Keratinocyte (primary cell): ENCODE measurements around the gene CYP26C1. TPM values are rescaled to one million over a fixed set of nuclear protein-coding genes. Genes with fewer than 3 reads are reported as not detected.

ENCODE experiments used
- DNase-seq: peaks from one replicate; pipeline ENCODE4 v3.0.0-alpha.2; 2011; ENCODE audit warnings: low read depth, missing footprints, low spot score
- FAIRE-seq: peaks from 2 replicates; lab custom pipeline; 2011; peaks lifted over from hg19 to GRCh38; lab: Jason Lieb, UNC
- H2AFZ ChIP-seq: 2 replicates; pipeline ENCODE4 v1.6.0; 2012; ENCODE audit warnings: low read length, control low read depth, inconsistent platforms; ENCODE audit not compliant: control insufficient read depth
- H3K27ac ChIP-seq: 2 replicates; pipeline ENCODE4 v1.5.1; 2011; ENCODE audit warnings: low read length; ENCODE audit not compliant: control insufficient read depth, insufficient read depth
- H3K27me3 ChIP-seq: 3 replicates; pipeline ENCODE4 v1.6.0; 2011; ENCODE audit warnings: low read length; ENCODE audit not compliant: control insufficient read depth, insufficient read depth; ENCODE audit errors: extremely low read depth
- H3K36me3 ChIP-seq, 2 experiments: 2 replicates in 1 of 2; 3 replicates in 1 of 2; pipeline ENCODE4 v1.5.1; 2011; ENCODE audit warnings: low read length in 2 of 2, mild to moderate bottlenecking in 1 of 2; ENCODE audit not compliant: control insufficient read depth in 2 of 2, insufficient read depth in 2 of 2; ENCODE audit errors: extremely low read depth in 1 of 2
- H3K4me1 ChIP-seq: 3 replicates; pipeline ENCODE4 v1.5.1; 2011; ENCODE audit warnings: low read length; ENCODE audit not compliant: control insufficient read depth, insufficient read depth; ENCODE audit errors: extremely low read depth
- H3K4me2 ChIP-seq: 3 replicates; pipeline ENCODE4 v1.6.0; 2011; ENCODE audit warnings: low read depth, low read length; ENCODE audit not compliant: control insufficient read depth, insufficient read depth; ENCODE audit errors: extremely low read depth
- H3K4me3 ChIP-seq, 3 experiments: fragments of 200-600 bp in 1 of 3; sonication (generic) in 1 of 3; 2 replicates in 2 of 3; 3 replicates in 1 of 3; pipeline ENCODE4 v1.5.1; 2011 to 2016; ENCODE audit warnings: low read length in 3 of 3, mild to moderate bottlenecking in 3 of 3, control low read depth in 2 of 3, inconsistent platforms in 1 of 3, low read depth in 1 of 3, mixed read lengths in 1 of 3, mixed run types in 1 of 3, moderate library complexity in 1 of 3; ENCODE audit not compliant: control insufficient read depth in 2 of 3, insufficient read depth in 2 of 3; ENCODE audit errors: extremely low read depth in 1 of 3
- H3K79me2 ChIP-seq: 2 replicates; pipeline ENCODE4 v1.6.0; 2012; ENCODE audit warnings: low read length; ENCODE audit not compliant: control insufficient read depth, insufficient read depth
- H3K9ac ChIP-seq: 3 replicates; pipeline ENCODE4 v1.6.0; 2011; ENCODE audit warnings: low read length; ENCODE audit not compliant: control insufficient read depth, insufficient read depth; ENCODE audit errors: extremely low read depth
- H3K9me1 ChIP-seq: 3 replicates; pipeline ENCODE4 v1.6.0; 2011; ENCODE audit warnings: low read length; ENCODE audit not compliant: control insufficient read depth, insufficient read depth; ENCODE audit errors: extremely low read depth
- H3K9me3 ChIP-seq: 2 replicates; pipeline ENCODE4 v1.5.1; 2012; ENCODE audit warnings: low read depth, low read length; ENCODE audit not compliant: control insufficient read depth
- H4K20me1 ChIP-seq: 3 replicates; pipeline ENCODE4 v1.6.0; 2011; ENCODE audit warnings: low read length; ENCODE audit not compliant: control insufficient read depth, insufficient read depth; ENCODE audit errors: extremely low read depth
- CTCF ChIP-seq, 3 experiments: IDR thresholded peaks in 1 of 3; conservative IDR thresholded peaks in 1 of 3; optimal IDR thresholded peaks in 1 of 3; 2 replicates in 2 of 3; 3 replicates in 1 of 3; pipeline versions ENCODE3 to v1.5.1; 2011; ENCODE audit warnings: low read length in 3 of 3, mild to moderate bottlenecking in 3 of 3, moderate library complexity in 2 of 3, control low read depth in 1 of 3, inconsistent platforms in 1 of 3; ENCODE audit not compliant: insufficient read depth in 2 of 3; ENCODE audit errors: extremely low read depth in 1 of 3
- EZH2 ChIP-seq: IDR thresholded peaks from one replicate; pipeline ENCODE4 v1.6.1; 2012; ENCODE audit warnings: inconsistent platforms, mild to moderate bottlenecking, low read length, moderate library complexity
- dilution Hi-C: fragments of 300-500 bp; cut with MboI; formaldehyde crosslinking; loops from one replicate; pipeline ENCODE4 v1.7.0; 2020; ENCODE audit warnings: low sequenced_read_pairs; ENCODE audit not compliant: extremely low pct_ligation_motif_present
- polyA plus RNA-seq, 5 experiments: library from polyadenylated mRNA; depleted of rRNA in 3 of 5; stranded (reverse) in 3 of 5; stranded (forward) in 1 of 5; unstranded in 1 of 5; fragments of >200 nt; gene quantifications; 1 replicate in 1 of 5; 2 replicates in 3 of 5; 3 replicates in 1 of 5; pipeline versions ENCODE4 v1.2.1 to v1.2.3, GENCODE V29; 2011 to 2012; ENCODE audit warnings: missing spikeins in 2 of 5, low read depth in 1 of 5, low replicate concordance in 1 of 5

Gene CYP26C1
- polyA plus RNA-seq, 1 donor (not counting 4 experiments of a cell fraction or from before 2014, with no cell fraction given): not detected

DNA sequence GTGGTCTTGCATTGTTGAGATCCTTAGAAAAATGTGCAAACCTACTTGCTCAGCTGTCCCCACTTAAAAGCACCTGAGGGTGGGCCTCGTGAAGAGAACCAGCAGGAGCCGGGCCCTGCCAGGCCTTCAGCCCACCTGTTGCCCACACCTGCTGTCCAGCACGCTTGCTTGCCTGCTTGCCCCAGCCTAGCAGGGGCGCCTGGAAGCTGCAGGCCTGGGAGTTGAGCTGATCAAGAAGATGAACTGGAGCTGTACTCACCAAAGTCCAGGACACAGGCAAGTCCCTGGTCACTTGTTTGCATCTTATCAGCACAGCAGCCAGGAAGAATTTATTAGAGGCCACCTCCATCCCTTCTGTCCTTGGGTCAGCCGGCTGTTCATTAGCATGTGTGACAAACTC, 36.3 kb downstream of the CYP26C1 start:
- TF ChIP-seq CTCF (optimal IDR thresholded peaks at IDR 0.05 in 1 of 3, IDR thresholded peaks at IDR 0.05 in 1 of 3, conservative IDR thresholded peaks at IDR 0.05 in 1 of 3; ENCODE audit: extremely low read depth in 1 of 3, insufficient read depth in 2 of 3, low read length in 3 of 3): no peak
- no peak for TF ChIP-seq EZH2
- H3K4me2 ChIP-seq: no peak overlapping the region
- no peak overlapping the region for H2AFZ ChIP-seq
- H3K9me3 ChIP-seq: no peaks in the 10 kb centered on the region
- H3K36me3 ChIP-seq: no peaks in the 10 kb centered on the region
- H3K4me3 ChIP-seq: no peak overlapping the region
- no peaks in the 10 kb centered on the region for H4K20me1 ChIP-seq
- FAIRE-seq (no peak), DNase-seq (no peak)
- H3K79me2 ChIP-seq: no peaks in the 10 kb centered on the region
- H3K9ac ChIP-seq: no peak overlapping the region
- no peaks in the 10 kb centered on the region for H3K9me1 ChIP-seq
- H3K27ac ChIP-seq: no peak overlapping the region
- H3K4me1 ChIP-seq: no peaks in the 10 kb centered on the region
- no peaks in the 10 kb centered on the region for H3K27me3 ChIP-seq
- dilution Hi-C loops: no loop called here

DNA sequence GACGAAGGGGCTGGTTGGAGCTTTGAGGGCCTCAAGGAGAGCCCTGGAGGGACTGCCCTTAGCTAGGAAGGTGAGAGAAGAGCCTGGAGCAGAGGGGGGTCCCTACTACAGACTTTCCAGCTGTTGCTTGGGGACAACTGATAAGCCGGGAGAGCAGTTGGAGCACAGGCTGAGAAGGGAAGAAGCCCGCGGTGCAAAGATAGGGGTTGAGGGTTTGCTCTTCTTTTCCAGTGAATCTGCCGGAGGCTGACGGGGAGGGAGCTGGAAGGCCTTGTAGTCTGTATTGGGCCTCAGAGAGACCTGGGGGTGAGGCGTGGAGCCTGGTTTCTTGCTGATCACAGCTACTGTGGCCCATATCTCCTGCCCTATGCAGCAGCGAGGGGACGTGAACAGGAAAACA, 36.8 kb downstream of the CYP26C1 start:
- H3K27ac ChIP-seq: no peak overlapping the region
- no peaks in the 10 kb centered on the region for H3K4me1 ChIP-seq
- H3K4me2 ChIP-seq: no peak overlapping the region

More for the DNA sequence above, 36.8 kb downstream of the CYP26C1 start:
- H3K36me3 ChIP-seq: no peaks in the 10 kb centered on the region
- no peaks in the 10 kb centered on the region for H3K9me3 ChIP-seq
- dilution Hi-C loops: no loop called here
- H3K9ac ChIP-seq: no peak overlapping the region
- H3K27me3 ChIP-seq: no peaks in the 10 kb centered on the region
- no peaks in the 10 kb centered on the region for H3K9me1 ChIP-seq
- no peak overlapping the region for H2AFZ ChIP-seq
- no peak for DNase-seq
- no peak overlapping the region for H3K4me3 ChIP-seq
- TF ChIP-seq CTCF (optimal IDR thresholded peaks at IDR 0.05 in 1 of 3, IDR thresholded peaks at IDR 0.05 in 1 of 3, conservative IDR thresholded peaks at IDR 0.05 in 1 of 3; ENCODE audit: extremely low read depth in 1 of 3, insufficient read depth in 2 of 3, low read length in 3 of 3): no peak
- no peak for TF ChIP-seq EZH2
- no peaks in the 10 kb centered on the region for H4K20me1 ChIP-seq
- FAIRE-seq: no peak
- no peaks in the 10 kb centered on the region for H3K79me2 ChIP-seq
